ENCODE results near the gene ZNF507.

GRCh38 chr19:32362318-32362691 is 16.9 kb downstream of the ZNF507 start:
- TF ChIP-seq CTCF (conservative IDR thresholded peaks at IDR 0.05; ENCODE audit: low read length) (no peak), EZH2phosphoT487 (IDR thresholded peaks at IDR 0.05; ENCODE audit: borderline replicate concordance, low read depth, low read length) (no peak)

All from OCI-LY7 (cell line).